ENCODE data around the gene GLUL. TPM values are rescaled to one million over a fixed set of nuclear protein-coding genes. Genes with fewer than 3 reads are reported as not detected.

The GLUL gene
- polyA plus RNA-seq, 3 donors: 506 to 1,423 (median 523) TPM

DNA sequence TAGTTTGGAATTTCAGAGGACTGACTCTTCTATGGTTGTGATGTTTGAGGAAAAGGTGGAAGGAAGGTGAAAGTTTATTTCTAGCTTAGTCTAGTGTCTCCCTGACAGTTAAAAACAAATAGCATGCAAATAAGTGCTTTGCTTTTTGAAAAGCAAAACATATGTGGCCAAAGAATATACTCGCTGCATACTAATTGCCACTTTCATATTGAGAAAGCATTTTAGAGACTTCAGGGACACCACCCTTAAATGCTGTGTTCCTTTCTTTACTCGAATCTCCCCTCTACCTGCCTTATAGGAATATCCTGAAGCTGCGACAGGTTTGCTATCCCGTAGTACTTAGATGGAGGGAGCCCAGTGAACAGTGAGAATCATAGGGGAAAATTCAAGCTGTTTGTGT lies 23.2 kb downstream of the GLUL start:
- H3K27me3 Mint-ChIP-seq (ENCODE audit: low read depth in 3 of 3): no peaks in the 10 kb centered on the region
- no peaks in the 10 kb centered on the region for H3K36me3 Mint-ChIP-seq
- Histone ChIP-seq H2AFZ (ENCODE audit: insufficient read depth, low read depth, low read length, poor library complexity, severe bottlenecking) (no peak overlapping the region), H3K4me1 (ENCODE audit: control insufficient read depth in 1 of 2, insufficient read depth in 2 of 2, low read length in 2 of 2) (no peaks in the 10 kb centered on the region), H3K9me3 (replicated peaks in 1 of 2; ENCODE audit: control insufficient read depth in 1 of 2, insufficient read depth in 1 of 2, low read length in 2 of 2) (no peaks in the 10 kb centered on the region), H3K79me2 (ENCODE audit: insufficient read depth, low read length) (no peaks in the 10 kb centered on the region), H3K4me2 (replicated peaks; ENCODE audit: extremely low read depth, low read length, poor library complexity, severe bottlenecking) (no peak overlapping the region), H3K4me3 (replicated peaks in 1 of 3; ENCODE audit: low read depth in 2 of 3, low read length in 3 of 3) (no peak overlapping the region), H4K20me1 (ENCODE audit: insufficient read depth, low read length) (no peaks in the 10 kb centered on the region), H3K27me3 (ENCODE audit: control insufficient read depth in 2 of 2, insufficient read depth in 2 of 2, low read length in 2 of 2) (no peaks in the 10 kb centered on the region), H3K9ac (ENCODE audit: insufficient read depth, low read length, poor library complexity, severe bottlenecking) (no peak overlapping the region), H3K27ac (ENCODE audit: low read depth in 1 of 2, low read length in 2 of 2) (no peak overlapping the region), H3K36me3 (replicated peaks in 1 of 2; ENCODE audit: control insufficient read depth in 1 of 2, insufficient read depth in 2 of 2, low read length in 2 of 2) (no peaks in the 10 kb centered on the region)
- no peaks in the 10 kb centered on the region for H3K4me1 Mint-ChIP-seq
- 100% methylated on average over 1 of the region's 4 CpGs for WGBS (ENCODE audit: insufficient coverage)
- no peak overlapping the region for H3K4me3 Mint-ChIP-seq
- H3K27ac Mint-ChIP-seq: no peak overlapping the region
- TF ChIP-seq, protein P1, sequence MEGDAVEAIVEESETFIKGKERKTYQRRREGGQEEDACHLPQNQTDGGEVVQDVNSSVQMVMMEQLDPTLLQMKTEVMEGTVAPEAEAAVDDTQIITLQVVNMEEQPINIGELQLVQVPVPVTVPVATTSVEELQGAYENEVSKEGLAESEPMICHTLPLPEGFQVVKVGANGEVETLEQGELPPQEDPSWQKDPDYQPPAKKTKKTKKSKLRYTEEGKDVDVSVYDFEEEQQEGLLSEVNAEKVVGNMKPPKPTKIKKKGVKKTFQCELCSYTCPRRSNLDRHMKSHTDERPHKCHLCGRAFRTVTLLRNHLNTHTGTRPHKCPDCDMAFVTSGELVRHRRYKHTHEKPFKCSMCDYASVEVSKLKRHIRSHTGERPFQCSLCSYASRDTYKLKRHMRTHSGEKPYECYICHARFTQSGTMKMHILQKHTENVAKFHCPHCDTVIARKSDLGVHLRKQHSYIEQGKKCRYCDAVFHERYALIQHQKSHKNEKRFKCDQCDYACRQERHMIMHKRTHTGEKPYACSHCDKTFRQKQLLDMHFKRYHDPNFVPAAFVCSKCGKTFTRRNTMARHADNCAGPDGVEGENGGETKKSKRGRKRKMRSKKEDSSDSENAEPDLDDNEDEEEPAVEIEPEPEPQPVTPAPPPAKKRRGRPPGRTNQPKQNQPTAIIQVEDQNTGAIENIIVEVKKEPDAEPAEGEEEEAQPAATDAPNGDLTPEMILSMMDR (IDR thresholded peaks at IDR 0.05): no peak
- intact Hi-C loops (cut with micrococcal nuclease): no loop called here
- no peaks in the 10 kb centered on the region for H3K9me3 Mint-ChIP-seq
- no peak for DNase-seq

DNA sequence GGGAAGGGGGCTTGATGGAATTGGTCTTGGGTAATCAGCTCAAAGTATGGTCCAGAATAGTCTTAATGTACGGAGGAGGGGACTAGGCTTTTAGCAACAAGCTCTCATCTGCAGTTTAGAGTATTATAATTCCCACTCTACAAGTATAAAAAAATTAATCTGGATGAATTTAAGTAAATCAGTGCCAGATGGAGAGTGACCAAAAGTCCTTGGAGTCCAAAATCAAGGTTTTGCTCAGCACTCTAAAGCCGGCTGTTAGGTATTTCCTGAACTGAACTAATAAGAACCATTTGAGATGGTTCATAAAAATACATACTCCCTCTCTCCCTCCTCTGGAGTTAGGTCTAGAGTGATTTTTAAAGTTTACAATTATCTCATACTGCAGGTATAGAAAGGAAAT lies 23.7 kb downstream of the GLUL start:
- no CpG with 5 or more reads among the region's 2 CpGs for WGBS (ENCODE audit: insufficient coverage)
- no peak overlapping the region for H2AFZ ChIP-seq (ENCODE audit: insufficient read depth, low read depth, low read length, poor library complexity, severe bottlenecking)
- H3K27me3 Mint-ChIP-seq (ENCODE audit: low read depth in 3 of 3): no peaks in the 10 kb centered on the region

More for the DNA sequence above, 23.7 kb downstream of the GLUL start:
- intact Hi-C loops (cut with micrococcal nuclease): no loop called here
- Histone ChIP-seq H3K27ac (ENCODE audit: low read depth in 1 of 2, low read length in 2 of 2) (no peak overlapping the region), H4K20me1 (ENCODE audit: insufficient read depth, low read length) (no peaks in the 10 kb centered on the region), H3K4me1 (ENCODE audit: control insufficient read depth in 1 of 2, insufficient read depth in 2 of 2, low read length in 2 of 2) (no peaks in the 10 kb centered on the region), H3K4me3 (replicated peaks in 1 of 3; ENCODE audit: low read depth in 2 of 3, low read length in 3 of 3) (no peak overlapping the region), H3K36me3 (replicated peaks in 1 of 2; ENCODE audit: control insufficient read depth in 1 of 2, insufficient read depth in 2 of 2, low read length in 2 of 2) (no peaks in the 10 kb centered on the region), H3K27me3 (ENCODE audit: control insufficient read depth in 2 of 2, insufficient read depth in 2 of 2, low read length in 2 of 2) (no peaks in the 10 kb centered on the region), H3K4me2 (replicated peaks; ENCODE audit: extremely low read depth, low read length, poor library complexity, severe bottlenecking) (no peak overlapping the region), H3K79me2 (ENCODE audit: insufficient read depth, low read length) (no peaks in the 10 kb centered on the region), H3K9ac (ENCODE audit: insufficient read depth, low read length, poor library complexity, severe bottlenecking) (no peak overlapping the region), H3K9me3 (replicated peaks in 1 of 2; ENCODE audit: control insufficient read depth in 1 of 2, insufficient read depth in 1 of 2, low read length in 2 of 2) (no peaks in the 10 kb centered on the region)
- TF ChIP-seq, protein P1 (IDR thresholded peaks at IDR 0.05): no peak
- no peaks in the 10 kb centered on the region for H3K9me3 Mint-ChIP-seq
- DNase-seq: no peak
- no peaks in the 10 kb centered on the region for H3K36me3 Mint-ChIP-seq
- no peak overlapping the region for H3K4me3 Mint-ChIP-seq
- no peaks in the 10 kb centered on the region for H3K4me1 Mint-ChIP-seq
- H3K27ac Mint-ChIP-seq: no peak overlapping the region

All from CD14-positive monocyte (primary cell).